Neural cell (in vitro differentiated cells): ENCODE data around the gene MALRD1. TPM values are rescaled to one million over a fixed set of nuclear protein-coding genes. Genes with fewer than 3 reads are reported as not detected.

ENCODE experiments used
- H2AFZ ChIP-seq: fragments of 200-600, 300-800 bp; sonication (generic), shearing (Covaris generic); 2 replicates; pipeline ENCODE4 v1.6.0; 2014; ENCODE audit warnings: low read depth, mild to moderate bottlenecking, antibody characterized with exemption, low read length, moderate library complexity
- H3F3A ChIP-seq: fragments of 200-600 bp; shearing (Covaris generic); 2 replicates; pipeline ENCODE4 v1.6.1; 2016; ENCODE audit warnings: mild to moderate bottlenecking, moderate library complexity, mixed read lengths, antibody characterized with exemption, low read length; ENCODE audit not compliant: insufficient read depth, poor library complexity, severe bottlenecking
- H3K27ac ChIP-seq: fragments of 200-600, 300-800 bp; sonication (generic), shearing (Covaris generic); 2 replicates; pipeline ENCODE4 v1.5.1; 2014; ENCODE audit warnings: mild to moderate bottlenecking, low read length, moderate library complexity
- H3K27me3 ChIP-seq: fragments of 300-800, 200-600 bp; sonication (generic), shearing (Covaris generic); 2 replicates; pipeline ENCODE4 v1.6.0; 2014; ENCODE audit warnings: mild to moderate bottlenecking, low read depth, low read length, moderate library complexity; ENCODE audit not compliant: insufficient read depth
- H3K36me3 ChIP-seq: fragments of 300-800, 200-600 bp; sonication (generic), shearing (Covaris generic); 2 replicates; pipeline ENCODE4 v1.5.1; 2014; ENCODE audit warnings: mild to moderate bottlenecking, antibody characterized with exemption, low read length, moderate library complexity; ENCODE audit not compliant: insufficient read depth
- H3K4me2 ChIP-seq: fragments of 300-800, 200-600 bp; sonication (generic), shearing (Covaris generic); 2 replicates; pipeline ENCODE4 v1.6.0; 2014; ENCODE audit warnings: mild to moderate bottlenecking, low read length
- H3K4me3 ChIP-seq: fragments of 300-800, 200-600 bp; sonication (generic), shearing (Covaris generic); 2 replicates; pipeline ENCODE4 v1.5.1; 2014; ENCODE audit warnings: mild to moderate bottlenecking, low read length, moderate library complexity
- H3K79me2 ChIP-seq: fragments of 200-600 bp; shearing (Covaris generic); replicated peaks from 2 replicates; pipeline ENCODE4 v1.6.0; 2014; ENCODE audit warnings: mild to moderate bottlenecking, low read length, moderate library complexity; ENCODE audit not compliant: insufficient read depth
- H3K9ac ChIP-seq: fragments of 300-800, 200-600 bp; sonication (generic), shearing (Covaris generic); 2 replicates; pipeline ENCODE4 v1.6.1; 2016; ENCODE audit warnings: mild to moderate bottlenecking, low read length, mixed read lengths
- H3K9me2 ChIP-seq: fragments of 200-600 bp; shearing (Covaris generic); 2 replicates; pipeline ENCODE4 v1.6.1; 2016; ENCODE audit warnings: mild to moderate bottlenecking, low read length, mixed read lengths; ENCODE audit not compliant: insufficient read depth
- H3K9me3 ChIP-seq: fragments of 200-600, 300-800 bp; sonication (generic), shearing (Covaris generic); 2 replicates; pipeline ENCODE4 v1.6.1; 2016; ENCODE audit warnings: mild to moderate bottlenecking, mixed run types, low read length, moderate library complexity, mixed read lengths
- H4K20me1 ChIP-seq: fragments of 200-600 bp; shearing (Covaris generic); 2 replicates; pipeline ENCODE4 v1.6.1; 2016; ENCODE audit warnings: mild to moderate bottlenecking, mixed run types; ENCODE audit not compliant: insufficient read depth
- EP300 ChIP-seq: fragments of 450-650 bp; conservative IDR thresholded peaks from 2 replicates; pipeline ENCODE4 v1.6.1; 2014; ENCODE audit warnings: antibody characterized with exemption, mild to moderate bottlenecking, moderate library complexity; ENCODE audit not compliant: poor library complexity, severe bottlenecking
- EZH2 ChIP-seq: fragments of 200-600, 300-800 bp; shearing (Covaris generic), sonication (generic); IDR thresholded peaks from 2 replicates; pipeline ENCODE4 v1.6.1; 2014; ENCODE audit warnings: antibody characterized with exemption, low read length, borderline replicate concordance, mild to moderate bottlenecking; ENCODE audit not compliant: insufficient read depth, poor library complexity, severe bottlenecking
- MXI1 ChIP-seq: fragments of 450-650 bp; conservative IDR thresholded peaks from 2 replicates; pipeline ENCODE4 v1.6.1; 2014; ENCODE audit warnings: antibody characterized with exemption, mild to moderate bottlenecking; ENCODE audit not compliant: poor library complexity, severe bottlenecking
- POLR2AphosphoS5 ChIP-seq: IDR thresholded peaks from 2 replicates; pipeline ENCODE4 v1.6.1; 2012
- RAD21 ChIP-seq: fragments of 450-650 bp; conservative IDR thresholded peaks from 2 replicates; pipeline ENCODE4 v1.6.1; 2014; ENCODE audit warnings: antibody characterized with exemption, mild to moderate bottlenecking, moderate library complexity
- REST ChIP-seq: IDR thresholded peaks from 2 replicates; pipeline ENCODE4 v1.6.1; 2012; ENCODE audit warnings: borderline replicate concordance
- SMC3 ChIP-seq: fragments of 450-650 bp; conservative IDR thresholded peaks from 2 replicates; pipeline ENCODE4 v1.6.1; 2014; ENCODE audit warnings: antibody characterized with exemption, mild to moderate bottlenecking, moderate library complexity; ENCODE audit not compliant: poor library complexity
- TAF1 ChIP-seq: IDR thresholded peaks from 2 replicates; pipeline ENCODE4 v1.6.1; 2012; ENCODE audit warnings: low read depth
- polyA plus RNA-seq: library from polyadenylated mRNA; depleted of rRNA; stranded (reverse); fragments of >200 nt; gene quantifications from 2 replicates; pipeline ENCODE4 v1.2.3, GENCODE V29; 2014
- TF ChIP-seq, protein P1 (sequence below): fragments of 450-650 bp; IDR thresholded peaks from 2 replicates; pipeline ENCODE4 v1.5.1; 2014; ENCODE audit warnings: antibody characterized with exemption, mild to moderate bottlenecking, moderate library complexity; ENCODE audit not compliant: poor library complexity, severe bottlenecking

Gene MALRD1
- polyA plus RNA-seq, 1 donor from 2014 or later = 0.21 TPM

- TF ChIP-seq, protein P1, sequence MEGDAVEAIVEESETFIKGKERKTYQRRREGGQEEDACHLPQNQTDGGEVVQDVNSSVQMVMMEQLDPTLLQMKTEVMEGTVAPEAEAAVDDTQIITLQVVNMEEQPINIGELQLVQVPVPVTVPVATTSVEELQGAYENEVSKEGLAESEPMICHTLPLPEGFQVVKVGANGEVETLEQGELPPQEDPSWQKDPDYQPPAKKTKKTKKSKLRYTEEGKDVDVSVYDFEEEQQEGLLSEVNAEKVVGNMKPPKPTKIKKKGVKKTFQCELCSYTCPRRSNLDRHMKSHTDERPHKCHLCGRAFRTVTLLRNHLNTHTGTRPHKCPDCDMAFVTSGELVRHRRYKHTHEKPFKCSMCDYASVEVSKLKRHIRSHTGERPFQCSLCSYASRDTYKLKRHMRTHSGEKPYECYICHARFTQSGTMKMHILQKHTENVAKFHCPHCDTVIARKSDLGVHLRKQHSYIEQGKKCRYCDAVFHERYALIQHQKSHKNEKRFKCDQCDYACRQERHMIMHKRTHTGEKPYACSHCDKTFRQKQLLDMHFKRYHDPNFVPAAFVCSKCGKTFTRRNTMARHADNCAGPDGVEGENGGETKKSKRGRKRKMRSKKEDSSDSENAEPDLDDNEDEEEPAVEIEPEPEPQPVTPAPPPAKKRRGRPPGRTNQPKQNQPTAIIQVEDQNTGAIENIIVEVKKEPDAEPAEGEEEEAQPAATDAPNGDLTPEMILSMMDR = no peak
Measured at GRCh38 chr10:19668116-19668515, 619.5 kb downstream of the MALRD1 start (continued).

GRCh38 chr10:19676063-19676462 is 627.5 kb downstream of the MALRD1 start:
- no peak for TF ChIP-seq EZH2
- no peak for TF ChIP-seq POLR2AphosphoS5
- no peak for TF ChIP-seq MXI1
- no peak for TF ChIP-seq SMC3
- TF ChIP-seq RAD21 = no peak
- TF ChIP-seq, protein P1 = no peak
- Histone ChIP-seq H3K9me3 (no peaks in the 10 kb centered on the region), H3K4me3 (no peak overlapping the region), H3K9ac (no peak overlapping the region), H4K20me1 (no peaks in the 10 kb centered on the region), H3K27me3 (no peaks in the 10 kb centered on the region), H3F3A (no peaks in the 10 kb centered on the region), H3K9me2 (no peaks in the 10 kb centered on the region), H3K79me2 (no peaks in the 10 kb centered on the region), H2AFZ (no peak overlapping the region), H3K4me2 (no peak overlapping the region), H3K27ac (no peak overlapping the region), H3K36me3 (no peaks in the 10 kb centered on the region)

DNA sequence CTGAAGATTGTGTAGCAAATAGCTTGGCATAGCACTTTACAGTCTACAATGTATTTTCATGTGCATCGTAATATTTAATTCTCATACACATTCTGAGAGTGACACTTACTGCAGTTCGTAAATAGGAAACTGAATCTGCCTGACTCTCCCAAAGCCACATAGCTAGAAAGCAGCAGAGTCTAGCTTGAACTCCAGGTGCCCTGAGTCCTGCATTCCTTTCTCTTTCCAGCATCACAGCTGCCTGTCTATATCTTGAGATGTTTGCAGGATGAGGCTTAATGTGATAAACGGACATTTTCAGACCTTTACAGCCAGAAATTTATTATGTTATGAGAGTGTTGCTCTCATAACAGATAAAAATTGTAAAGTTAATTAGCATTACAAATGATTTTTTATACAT is 634.8 kb downstream of the MALRD1 start:
- Histone ChIP-seq H3K9ac (no peak overlapping the region), H3K9me3 (no peaks in the 10 kb centered on the region), H2AFZ (no peak overlapping the region), H3K4me2 (no peak overlapping the region), H3K4me3 (no peak overlapping the region), H3K27me3 (no peaks in the 10 kb centered on the region), H3F3A (no peaks in the 10 kb centered on the region), H3K27ac (no peak overlapping the region), H3K36me3 (no peaks in the 10 kb centered on the region), H4K20me1 (no peaks in the 10 kb centered on the region), H3K9me2 (no peaks in the 10 kb centered on the region), H3K79me2 (no peaks in the 10 kb centered on the region)
- TF ChIP-seq SMC3 (no peak), EZH2 (no peak), POLR2AphosphoS5 (no peak), EP300 (no peak), RAD21 (no peak), TAF1 (no peak), MXI1 (no peak), REST (no peak)
- TF ChIP-seq, protein P1 = no peak
